Effector memory CD8-positive, alpha-beta T cell (primary cell): ENCODE results near the gene UCK2.

Experiments used
- ATAC-seq: fragments of 150-1000 bp; cut with Tn5 transposase; replicated peaks from 2 replicates; pipeline ENCODE4 v1.10.0; 2021; ENCODE audit warnings: mild to moderate bottlenecking, moderate library complexity
- DNase-seq, 3 experiments: peaks; one replicate each; pipeline ENCODE4 v3.0.0; 2021
- H3K27ac Mint-ChIP-seq, 2 donors: one replicate each; pipeline ENCODE4 v1.8.0; 2022; ENCODE audit warnings: mild to moderate bottlenecking in 2 of 2, mixed read lengths in 2 of 2, moderate library complexity in 2 of 2
- H3K27me3 Mint-ChIP-seq, 2 donors: one replicate each; pipeline ENCODE4 v1.8.0; 2022; ENCODE audit warnings: mixed read lengths in 2 of 2
- H3K36me3 Mint-ChIP-seq: one replicate; pipeline ENCODE4 v1.8.0; 2022; ENCODE audit warnings: mild to moderate bottlenecking, moderate library complexity, mixed read lengths; ENCODE audit not compliant: insufficient read depth
- H3K4me1 Mint-ChIP-seq, 2 donors: one replicate each; pipeline ENCODE4 v1.8.0; 2022; ENCODE audit warnings: low read depth in 2 of 2, mixed read lengths in 2 of 2
- H3K4me3 Mint-ChIP-seq, 2 donors: one replicate each; pipeline ENCODE4 v1.8.0; 2022; ENCODE audit warnings: mild to moderate bottlenecking in 2 of 2, mixed read lengths in 2 of 2, moderate library complexity in 2 of 2
- H3K9me3 Mint-ChIP-seq, 2 donors: one replicate each; pipeline ENCODE4 v1.8.0; 2022; ENCODE audit warnings: mixed read lengths in 2 of 2

Gene UCK2

DNA sequence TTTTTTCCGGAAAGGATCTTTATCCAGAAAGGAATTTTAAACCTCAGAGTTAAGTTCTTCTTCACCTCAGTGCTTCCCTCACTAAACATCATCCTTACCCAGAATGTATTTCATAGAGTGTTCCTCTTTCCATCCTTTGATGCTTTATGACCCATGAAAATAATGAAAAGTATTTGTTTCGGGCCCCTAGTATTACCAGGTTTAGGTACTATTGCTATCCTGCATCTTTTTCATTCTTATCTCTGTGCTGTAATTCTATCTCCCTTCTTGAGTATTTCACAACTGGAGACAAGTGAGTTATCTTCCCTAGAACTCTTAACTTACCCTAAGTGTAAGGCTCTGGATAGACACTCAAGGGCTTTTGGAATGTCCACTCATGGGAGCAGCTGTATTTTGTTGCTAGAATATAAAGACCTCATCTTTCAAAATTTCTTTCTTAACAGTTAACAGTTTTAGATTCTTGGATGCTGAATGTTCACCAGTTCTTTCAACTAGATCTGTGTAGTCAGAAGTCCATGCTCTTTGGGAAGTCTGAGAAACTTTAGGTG is 26.2 kb downstream of the UCK2 start:
- no peak for DNase-seq
- Mint-ChIP-seq H3K27me3 (no peaks in the 10 kb centered on the region), H3K27ac (peak overlapping the region; percentile 50 to 69), H3K36me3 (peaks cover 1% of the 10 kb centered on the region), H3K9me3 (no peaks in the 10 kb centered on the region), H3K4me1 (peaks cover 23 to 33% of the 10 kb centered on the region in 2 donors), H3K4me3 (peak overlapping the region in 1 of 2 donors; percentile 7)
- no peak for ATAC-seq

DNA sequence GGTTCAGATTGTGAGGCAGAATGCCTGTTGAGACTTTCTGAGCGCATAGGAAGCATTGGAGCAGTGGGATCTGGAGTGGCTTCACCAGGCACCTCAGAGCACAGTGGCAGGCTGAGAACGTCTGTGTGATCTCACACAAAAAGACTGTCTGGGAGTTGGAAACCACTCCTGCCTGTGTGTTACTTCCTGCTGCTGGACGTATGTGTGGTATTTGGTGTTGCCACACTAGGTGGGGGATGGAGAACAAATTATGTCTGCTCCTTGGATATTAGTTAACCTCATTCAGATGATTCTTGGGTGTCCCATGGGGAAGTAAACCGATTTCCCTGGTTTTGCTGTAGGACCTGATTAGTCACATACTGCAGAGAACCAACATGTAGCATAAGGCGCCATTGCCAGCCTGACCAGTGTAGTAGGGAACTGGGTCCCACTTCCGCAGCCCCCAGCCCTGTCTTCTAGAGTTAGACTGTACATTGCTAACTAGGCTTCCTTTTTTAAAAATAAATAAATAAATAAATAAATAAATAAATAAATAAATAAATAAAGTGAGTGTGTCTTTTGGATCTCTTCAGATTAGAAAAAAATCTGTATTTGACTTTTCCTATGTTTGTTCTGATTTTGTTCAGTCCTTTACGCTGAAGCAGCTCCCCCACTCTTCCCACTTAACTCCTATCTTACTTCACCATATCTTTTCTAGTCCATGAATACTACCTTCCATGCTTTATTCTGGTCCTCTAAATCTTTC is 26.9 kb downstream of the UCK2 start:
- Mint-ChIP-seq H3K9me3 (no peaks in the 10 kb centered on the region), H3K36me3 (peaks cover 3% of the 10 kb centered on the region), H3K4me1 (peaks cover 24 to 33% of the 10 kb centered on the region in 2 donors), H3K27me3 (no peaks in the 10 kb centered on the region), H3K27ac (peak overlapping the region; percentile 50 to 69), H3K4me3 (peak overlapping the region in 1 of 2 donors; percentile 7)
- ATAC-seq (peak; percentile 49), DNase-seq (no peak)

DNA sequence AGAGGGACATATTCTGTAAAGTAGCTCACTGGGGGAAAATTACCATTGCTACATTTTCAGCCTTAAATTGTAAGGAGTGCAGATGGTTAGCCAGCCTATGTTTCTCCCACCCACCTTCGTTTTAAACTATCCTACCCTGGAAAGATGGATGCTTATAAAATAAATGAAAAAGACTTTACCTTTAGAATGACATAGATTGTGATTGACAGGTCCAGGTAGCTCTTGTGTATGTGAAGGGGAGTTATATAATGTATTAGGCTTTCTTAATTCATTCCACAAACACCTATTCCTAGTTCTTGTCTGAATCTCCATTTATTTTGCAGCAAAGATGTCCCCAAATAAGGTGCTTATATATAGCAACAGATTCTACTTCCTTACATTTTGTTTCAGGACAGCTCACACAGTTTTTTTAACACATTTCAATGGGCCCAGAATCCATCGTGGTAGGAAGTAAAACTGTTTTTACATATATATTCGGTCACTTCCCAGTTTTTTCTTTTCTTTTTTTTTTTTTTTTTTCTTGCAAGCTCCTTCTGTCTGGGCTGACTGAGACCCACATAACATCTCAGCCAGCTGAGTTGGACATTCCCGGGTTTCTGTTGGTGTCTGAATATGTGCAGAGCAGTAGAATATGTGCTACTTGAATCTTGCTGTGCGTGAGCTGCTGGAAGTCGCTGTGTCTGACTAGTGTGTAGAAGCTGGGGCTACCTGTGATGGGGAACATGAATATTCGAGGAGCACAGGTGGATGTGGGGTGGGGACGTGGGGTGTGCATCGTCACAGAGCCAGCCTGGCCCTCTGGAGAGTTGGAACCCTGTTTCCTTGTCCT is 27.8 kb downstream of the UCK2 start:
- peak overlapping the region in 1 of 2 donors; percentile 22 for H3K27ac Mint-ChIP-seq

DNA sequence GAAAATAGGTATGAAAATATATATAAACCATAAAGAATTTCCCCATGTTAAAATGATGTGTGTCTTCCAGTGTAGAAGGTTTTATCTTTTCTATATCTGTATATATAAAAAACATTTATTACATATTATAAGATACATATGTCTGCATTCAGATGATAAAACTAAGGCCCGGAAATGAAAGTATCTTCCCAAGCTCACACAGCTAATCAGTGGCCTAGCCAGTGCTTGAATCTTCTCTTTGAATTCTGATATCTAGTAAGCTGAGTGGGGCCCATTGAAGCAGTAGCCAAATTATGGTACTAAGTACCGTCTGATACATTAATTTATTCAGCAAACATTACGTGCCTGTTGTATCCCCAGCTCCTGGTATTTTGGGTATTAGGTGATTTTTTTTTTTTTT is 28.6 kb downstream of the UCK2 start:
- no peaks in the 10 kb centered on the region for H3K9me3 Mint-ChIP-seq
- no peak overlapping the region for H3K27ac Mint-ChIP-seq

More for the DNA sequence above, 27.8 kb downstream of the UCK2 start:
- ATAC-seq (no peak), DNase-seq (no peak)
- Mint-ChIP-seq H3K27me3 (no peaks in the 10 kb centered on the region), H3K4me1 (peaks cover 28 to 33% of the 10 kb centered on the region in 2 donors), H3K9me3 (no peaks in the 10 kb centered on the region), H3K4me3 (no peak overlapping the region), H3K36me3 (peaks cover 3% of the 10 kb centered on the region)

DNA sequence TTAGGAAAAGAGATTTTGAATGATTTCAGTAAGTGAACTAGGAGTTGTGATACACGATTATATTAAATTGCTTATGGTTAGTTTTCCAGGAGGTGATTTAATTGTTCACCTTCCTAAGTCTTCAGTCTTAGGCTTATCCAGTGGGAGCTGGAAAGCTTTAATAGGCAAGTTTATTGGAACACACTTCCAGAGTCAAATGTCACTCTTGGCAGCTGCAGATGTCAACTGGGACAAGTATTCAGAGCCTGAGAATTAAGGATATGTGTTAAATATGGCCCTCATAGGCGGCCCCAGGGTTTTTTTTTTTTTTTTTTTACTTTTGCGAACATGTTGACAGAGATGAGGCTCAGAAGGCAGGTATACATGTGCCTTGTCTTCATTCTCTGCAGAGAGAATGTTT is 29.2 kb downstream of the UCK2 start:
- Mint-ChIP-seq H3K4me3 (no peak overlapping the region), H3K4me1 (peaks cover 24 to 27% of the 10 kb centered on the region in 2 donors), H3K27me3 (no peaks in the 10 kb centered on the region), H3K36me3 (peaks cover 3% of the 10 kb centered on the region), H3K27ac (no peak overlapping the region), H3K9me3 (no peaks in the 10 kb centered on the region)
- DNase-seq (no peak), ATAC-seq (no peak)

More for the DNA sequence above, 28.6 kb downstream of the UCK2 start:
- no peak for ATAC-seq
- Mint-ChIP-seq H3K4me3 (no peak overlapping the region), H3K36me3 (peaks cover 3% of the 10 kb centered on the region), H3K27me3 (no peaks in the 10 kb centered on the region), H3K4me1 (peaks cover 27 to 31% of the 10 kb centered on the region in 2 donors)
- DNase-seq, result no peak

DNA sequence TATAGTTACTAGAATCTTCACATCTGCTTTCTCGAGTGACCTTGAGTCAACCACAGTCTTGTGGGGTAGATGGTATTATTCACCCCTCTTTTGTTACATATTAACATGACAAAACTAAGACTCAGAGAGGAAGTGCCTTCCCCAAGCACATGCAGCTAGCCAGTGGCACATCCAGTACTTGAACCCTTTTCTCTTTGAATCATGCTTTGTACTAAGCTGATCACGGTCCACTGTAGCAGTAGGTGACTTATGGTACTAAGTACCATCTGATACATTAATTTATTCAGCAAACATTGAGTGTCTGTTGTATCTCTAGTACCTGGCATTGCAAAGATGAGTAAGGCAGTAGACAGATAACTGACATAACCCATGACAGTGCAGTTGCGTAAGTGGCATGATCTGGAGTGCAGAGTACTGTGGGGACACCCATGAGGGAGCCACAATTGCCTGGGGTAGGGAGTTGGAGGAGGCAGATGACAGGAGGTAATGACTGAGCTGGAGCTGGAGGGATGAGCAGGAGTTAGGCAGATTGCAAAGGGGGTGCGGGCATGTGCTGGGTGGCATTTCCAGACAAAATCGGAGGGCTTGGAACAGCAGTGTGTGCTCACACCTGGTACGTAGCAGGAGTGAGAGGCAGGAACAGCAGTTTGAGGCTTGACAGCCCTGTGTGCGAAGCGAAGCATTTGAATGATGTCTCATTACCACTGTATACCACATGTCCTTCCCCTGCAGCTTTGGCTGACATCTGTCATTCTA is 29.8 kb downstream of the UCK2 start:
- H3K36me3 Mint-ChIP-seq, result peaks cover 3% of the 10 kb centered on the region
- no peaks in the 10 kb centered on the region for H3K9me3 Mint-ChIP-seq
- no peak overlapping the region for H3K4me3 Mint-ChIP-seq
- no peak overlapping the region for H3K27ac Mint-ChIP-seq
- no peak for DNase-seq
- H3K27me3 Mint-ChIP-seq, result no peaks in the 10 kb centered on the region
- no peak for ATAC-seq
- peaks cover 20 to 25% of the 10 kb centered on the region in 2 donors for H3K4me1 Mint-ChIP-seq

DNA sequence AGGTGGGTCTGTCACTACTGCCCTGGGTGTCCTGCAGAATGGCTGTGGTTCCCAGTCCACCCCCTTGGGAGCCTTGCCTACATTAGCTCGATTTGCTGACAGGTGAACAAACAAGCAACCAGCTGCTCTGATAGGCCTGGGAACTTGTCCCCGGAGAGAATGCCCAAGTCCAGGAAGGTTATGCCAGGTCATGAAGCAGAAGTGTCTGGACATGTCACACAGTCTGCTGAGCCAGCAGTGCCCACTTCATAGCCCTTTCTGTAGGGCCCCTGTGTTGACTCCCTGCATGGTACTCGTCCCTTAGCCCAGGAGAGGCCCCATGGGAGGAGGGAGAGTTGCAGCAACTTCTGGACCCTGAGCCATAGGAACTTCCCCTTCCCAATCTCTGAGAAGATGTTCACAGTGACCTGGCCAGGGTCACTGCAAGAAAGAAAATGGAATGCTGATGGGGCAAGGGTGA is 31.0 kb downstream of the UCK2 start:
- no peak overlapping the region for H3K27ac Mint-ChIP-seq
- no peaks in the 10 kb centered on the region for H3K27me3 Mint-ChIP-seq
- peaks cover 12 to 25% of the 10 kb centered on the region in 2 donors for H3K4me1 Mint-ChIP-seq
- no peak overlapping the region for H3K4me3 Mint-ChIP-seq
- peaks cover 3% of the 10 kb centered on the region for H3K36me3 Mint-ChIP-seq
- DNase-seq (no peak), ATAC-seq (no peak)
- no peaks in the 10 kb centered on the region for H3K9me3 Mint-ChIP-seq

DNA sequence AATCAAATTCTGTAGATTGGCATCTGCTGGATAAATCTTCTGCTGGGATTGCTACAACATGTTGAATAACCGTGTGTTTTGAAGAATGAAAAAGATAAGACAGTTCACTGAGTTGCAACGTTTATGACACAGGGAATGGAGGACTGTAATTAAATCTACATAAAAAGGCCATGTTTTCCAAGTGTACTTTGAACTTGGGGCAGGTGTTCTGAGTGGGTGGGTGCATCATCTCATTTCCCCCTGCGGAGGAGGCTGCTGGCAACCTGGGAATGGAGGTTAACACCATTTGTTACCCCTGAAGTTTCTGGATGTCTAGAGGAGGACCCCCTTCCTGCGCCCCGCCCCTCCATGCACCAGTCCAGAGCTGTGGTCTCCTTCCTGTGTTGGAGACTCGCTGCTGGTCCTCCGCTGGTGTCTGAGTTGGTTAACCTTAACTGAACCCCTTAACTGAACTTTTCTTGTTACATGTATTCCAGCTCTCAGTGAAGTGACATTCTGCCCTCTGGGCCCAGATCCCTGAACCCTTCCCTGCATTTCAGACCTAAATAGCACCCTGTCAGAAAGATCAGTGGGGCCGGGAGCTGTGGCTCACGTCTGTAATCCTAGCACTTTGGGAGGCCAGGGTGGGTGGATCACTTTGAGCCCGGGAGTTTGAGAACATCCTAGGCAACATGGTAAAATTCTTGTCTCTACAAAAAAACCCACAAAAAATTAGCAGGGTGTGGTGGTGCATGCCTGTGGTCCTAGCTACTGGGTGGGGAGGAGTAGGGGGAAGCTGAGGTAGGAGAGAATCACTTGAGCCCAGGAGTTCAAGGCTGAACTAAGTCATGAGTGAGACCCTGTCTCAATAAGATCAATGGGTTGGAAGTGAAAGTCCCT is 31.8 kb downstream of the UCK2 start:
- Mint-ChIP-seq H3K27me3 (no peaks in the 10 kb centered on the region), H3K36me3 (peaks cover 3% of the 10 kb centered on the region), H3K4me1 (peaks cover 6 to 18% of the 10 kb centered on the region in 2 donors), H3K27ac (no peak overlapping the region), H3K9me3 (no peaks in the 10 kb centered on the region), H3K4me3 (no peak overlapping the region)
- no peak for DNase-seq
- ATAC-seq, result no peak

DNA sequence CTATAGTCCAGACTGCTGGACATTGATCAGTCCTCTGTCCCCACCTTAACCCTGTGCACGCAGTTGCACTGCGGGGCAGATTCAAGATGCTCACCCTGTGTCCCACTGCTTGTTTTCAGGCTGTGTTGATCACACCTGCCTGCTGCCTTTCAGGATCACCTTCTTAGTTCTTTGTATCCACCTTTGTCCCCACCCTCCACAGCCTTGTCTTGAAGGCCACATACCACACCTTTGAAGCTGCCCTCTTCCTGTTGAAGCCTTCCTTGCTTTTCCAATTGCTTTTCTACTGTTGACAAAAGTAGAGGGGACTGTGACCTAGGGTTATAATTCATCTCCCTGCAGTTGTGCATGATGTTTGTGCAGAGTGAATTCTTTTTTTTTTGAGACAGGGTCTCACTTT is 32.7 kb downstream of the UCK2 start:
- peaks cover 3% of the 10 kb centered on the region for H3K36me3 Mint-ChIP-seq
- peaks cover 4 to 17% of the 10 kb centered on the region in 2 donors for H3K4me1 Mint-ChIP-seq
- no peak overlapping the region for H3K4me3 Mint-ChIP-seq
- no peaks in the 10 kb centered on the region for H3K9me3 Mint-ChIP-seq
- H3K27me3 Mint-ChIP-seq, result no peaks in the 10 kb centered on the region
- no peak for DNase-seq
- no peak for ATAC-seq
- no peak overlapping the region for H3K27ac Mint-ChIP-seq

DNA sequence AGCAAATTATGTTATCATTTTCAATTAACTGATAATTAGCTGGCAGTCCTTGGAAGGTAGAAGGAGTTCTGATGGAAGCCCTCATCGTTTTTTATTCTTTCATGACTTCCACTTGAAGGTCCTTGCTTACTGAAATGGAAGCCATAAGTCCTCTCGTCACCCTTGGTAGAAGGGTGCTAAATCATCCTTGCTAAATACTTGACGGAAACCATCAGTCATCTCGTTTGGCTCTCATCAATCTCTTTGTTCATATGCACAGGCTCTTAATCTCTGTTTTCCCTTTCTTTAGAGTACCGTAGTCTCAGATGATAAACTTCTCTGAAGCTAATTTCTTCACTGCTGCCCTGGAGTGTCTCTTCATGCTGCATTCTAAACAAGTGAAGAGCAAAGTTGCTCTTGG is 34.5 kb downstream of the UCK2 start:
- H3K27ac Mint-ChIP-seq, result no peak overlapping the region
- peaks cover 4 to 22% of the 10 kb centered on the region in 2 donors for H3K4me1 Mint-ChIP-seq
- H3K4me3 Mint-ChIP-seq, result no peak overlapping the region
- ATAC-seq, result no peak
- no peaks in the 10 kb centered on the region for H3K9me3 Mint-ChIP-seq
- no peak for DNase-seq
- no peaks in the 10 kb centered on the region for H3K27me3 Mint-ChIP-seq
- peaks cover 3% of the 10 kb centered on the region for H3K36me3 Mint-ChIP-seq

DNA sequence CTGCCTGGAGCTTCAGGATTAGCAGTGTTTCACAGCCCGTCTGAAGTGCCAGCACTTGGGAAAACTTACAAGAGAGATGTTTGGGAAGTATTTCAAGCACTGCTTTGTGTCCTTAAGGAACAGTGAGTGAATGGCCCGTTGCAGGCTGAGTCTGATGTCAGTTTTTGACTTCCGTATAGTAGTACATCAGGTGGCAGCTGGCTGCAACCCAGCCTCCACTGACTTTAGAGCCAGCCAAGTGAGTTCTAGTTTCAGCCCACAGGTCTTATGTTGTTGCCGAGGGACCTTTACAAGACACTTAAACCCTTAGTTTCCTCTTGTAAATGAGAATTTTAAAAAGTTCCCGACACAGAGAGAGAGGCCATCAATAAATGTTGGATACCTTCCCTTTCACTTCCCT is 35.0 kb downstream of the UCK2 start:
- H3K4me1 Mint-ChIP-seq, result peaks cover 0 to 18% of the 10 kb centered on the region in 2 donors
- H3K27me3 Mint-ChIP-seq, result no peaks in the 10 kb centered on the region
- H3K9me3 Mint-ChIP-seq, result no peaks in the 10 kb centered on the region
- no peak overlapping the region for H3K4me3 Mint-ChIP-seq
- H3K36me3 Mint-ChIP-seq, result peaks cover 3% of the 10 kb centered on the region
- H3K27ac Mint-ChIP-seq, result no peak overlapping the region
- ATAC-seq (no peak), DNase-seq (no peak)

DNA sequence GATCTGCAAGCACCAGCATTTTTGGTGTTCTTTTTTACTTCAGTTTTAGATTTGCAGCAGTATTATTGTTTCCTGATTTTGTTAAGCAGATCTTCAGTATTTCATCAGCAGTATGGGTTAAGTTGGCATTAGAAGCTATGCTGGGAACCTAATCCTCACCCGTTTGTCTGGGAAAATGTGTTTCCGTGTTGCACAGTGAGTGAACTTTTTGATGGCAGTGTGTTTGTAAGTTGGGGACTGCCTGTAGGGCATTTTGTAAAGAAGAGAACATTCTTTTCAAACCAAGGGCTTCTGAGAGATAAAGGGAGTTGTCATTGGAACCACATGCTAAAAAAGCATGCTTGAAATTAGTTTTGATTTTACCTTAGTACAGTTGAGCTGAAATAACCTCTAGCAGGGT is 35.9 kb downstream of the UCK2 start:
- no peak overlapping the region for H3K27ac Mint-ChIP-seq
- DNase-seq (no peak), ATAC-seq (no peak)
- H3K27me3 Mint-ChIP-seq, result no peaks in the 10 kb centered on the region
- no peaks in the 10 kb centered on the region for H3K9me3 Mint-ChIP-seq
- H3K4me3 Mint-ChIP-seq, result no peak overlapping the region
- H3K36me3 Mint-ChIP-seq, result peaks cover 3% of the 10 kb centered on the region
- peaks cover 0 to 18% of the 10 kb centered on the region in 2 donors for H3K4me1 Mint-ChIP-seq
